Endothelial cell of umbilical vein (primary cell): ENCODE results near the gene PTPRK.

Experiments
- POLR2A ChIP-seq: IDR thresholded peaks from 2 replicates; pipeline ENCODE4 v1.6.1; 2012; ENCODE audit warnings: low read depth, mild to moderate bottlenecking, control low read depth, low read length
- POLR2AphosphoS5 ChIP-seq: IDR thresholded peaks from 2 replicates; pipeline ENCODE4 v1.6.1; 2012; ENCODE audit warnings: low read depth, mild to moderate bottlenecking, control low read depth, low read length, moderate library complexity; ENCODE audit not compliant: insufficient read depth
- TF ChIP-seq, protein P1 (sequence below), 2 donors: IDR thresholded peaks; 1 replicate in 1 of 2; 2 replicates in 1 of 2; pipeline ENCODE4 v1.5.1; 2011; ENCODE audit warnings: low read length in 2 of 2, mild to moderate bottlenecking in 2 of 2, moderate library complexity in 2 of 2, control low read depth in 1 of 2, inconsistent platforms in 1 of 2, low read depth in 1 of 2; ENCODE audit not compliant: insufficient read depth in 1 of 2; ENCODE audit errors: extremely low read depth in 1 of 2
- TF ChIP-seq, protein P2 (sequence below): IDR thresholded peaks from 2 replicates; pipeline ENCODE4 v1.6.1; 2011; ENCODE audit not compliant: insufficient read depth, insufficient read length

DNA sequence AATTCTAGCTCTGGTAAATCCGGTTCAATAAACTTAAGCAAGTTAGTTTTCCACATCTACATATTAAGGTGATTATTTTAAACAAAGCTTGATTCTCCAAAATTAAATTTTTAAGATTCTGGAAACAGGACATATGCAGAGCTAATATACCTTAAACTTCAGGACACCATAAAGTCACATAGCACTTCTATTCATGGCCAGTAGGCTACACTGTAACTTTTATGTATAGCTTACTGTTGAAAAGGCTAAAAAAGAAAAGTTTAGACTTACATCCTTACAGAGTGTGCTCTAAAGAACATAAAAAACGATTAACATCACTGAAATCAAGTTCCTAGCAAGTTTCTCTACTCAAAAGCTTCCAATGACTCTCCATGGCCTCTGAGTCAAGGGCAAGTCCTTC lies 224.7 kb downstream of the PTPRK start:
- TF ChIP-seq POLR2A (no peak), POLR2AphosphoS5 (no peak)
- TF ChIP-seq, protein P1, sequence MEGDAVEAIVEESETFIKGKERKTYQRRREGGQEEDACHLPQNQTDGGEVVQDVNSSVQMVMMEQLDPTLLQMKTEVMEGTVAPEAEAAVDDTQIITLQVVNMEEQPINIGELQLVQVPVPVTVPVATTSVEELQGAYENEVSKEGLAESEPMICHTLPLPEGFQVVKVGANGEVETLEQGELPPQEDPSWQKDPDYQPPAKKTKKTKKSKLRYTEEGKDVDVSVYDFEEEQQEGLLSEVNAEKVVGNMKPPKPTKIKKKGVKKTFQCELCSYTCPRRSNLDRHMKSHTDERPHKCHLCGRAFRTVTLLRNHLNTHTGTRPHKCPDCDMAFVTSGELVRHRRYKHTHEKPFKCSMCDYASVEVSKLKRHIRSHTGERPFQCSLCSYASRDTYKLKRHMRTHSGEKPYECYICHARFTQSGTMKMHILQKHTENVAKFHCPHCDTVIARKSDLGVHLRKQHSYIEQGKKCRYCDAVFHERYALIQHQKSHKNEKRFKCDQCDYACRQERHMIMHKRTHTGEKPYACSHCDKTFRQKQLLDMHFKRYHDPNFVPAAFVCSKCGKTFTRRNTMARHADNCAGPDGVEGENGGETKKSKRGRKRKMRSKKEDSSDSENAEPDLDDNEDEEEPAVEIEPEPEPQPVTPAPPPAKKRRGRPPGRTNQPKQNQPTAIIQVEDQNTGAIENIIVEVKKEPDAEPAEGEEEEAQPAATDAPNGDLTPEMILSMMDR (IDR thresholded peaks at IDR 0.05; ENCODE audit: extremely low read depth in 1 of 2, insufficient read depth in 1 of 2, low read depth in 1 of 2, low read length in 2 of 2): no peak
- TF ChIP-seq, protein P2, sequence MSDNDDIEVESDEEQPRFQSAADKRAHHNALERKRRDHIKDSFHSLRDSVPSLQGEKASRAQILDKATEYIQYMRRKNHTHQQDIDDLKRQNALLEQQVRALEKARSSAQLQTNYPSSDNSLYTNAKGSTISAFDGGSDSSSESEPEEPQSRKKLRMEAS: no peak
